Transverse colon (tissue), 4 donors: Measurements from ENCODE around the gene RAB3C.

Source experiments
- POLR2A ChIP-seq: fragments of 450-650 bp; IDR thresholded peaks from one replicate; pipeline ENCODE4 v1.6.1; 2016; ENCODE audit warnings: antibody characterized with exemption, mild to moderate bottlenecking, moderate library complexity
- POLR2AphosphoS5 ChIP-seq, 3 donors: sonication (generic); formaldehyde crosslinking; IDR thresholded peaks; one replicate each; pipeline ENCODE4 v1.6.1; 2016; ENCODE audit warnings: antibody characterized with exemption in 3 of 3
- TF ChIP-seq, protein P1 (sequence below), 5 experiments: fragments of 200-600 bp in 3 of 5; fragments of 450-650 bp in 2 of 5; sonication (generic) in 3 of 5; IDR thresholded peaks; 1 replicate in 2 of 5; 2 replicates in 3 of 5; pipeline ENCODE4 v1.5.1; 2016 to 2017; ENCODE audit warnings: antibody characterized with exemption in 5 of 5, inconsistent platforms in 3 of 5, mild to moderate bottlenecking in 2 of 5, moderate library complexity in 1 of 5

DNA sequence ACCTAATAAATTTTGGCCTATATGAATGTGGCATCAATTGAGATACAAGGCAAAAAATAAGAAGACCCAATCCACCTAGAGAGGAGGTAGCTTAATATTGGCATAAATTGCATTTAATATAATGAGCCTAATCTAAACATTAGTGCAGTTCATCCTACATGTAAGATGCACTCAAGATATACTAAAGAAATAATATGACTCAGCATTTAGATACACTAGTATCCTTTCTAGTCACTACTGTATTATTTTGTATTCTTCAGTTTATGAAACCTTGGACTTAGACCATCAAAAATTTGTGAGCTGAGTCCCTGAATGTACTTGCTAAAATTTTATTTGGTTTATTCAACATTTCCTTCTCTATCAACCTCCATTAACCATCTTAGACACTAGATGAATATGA, 104.7 kb downstream of the RAB3C start:
- TF ChIP-seq POLR2AphosphoS5 (IDR thresholded peaks at IDR 0.05): no peak
- no peak for TF ChIP-seq POLR2A
- TF ChIP-seq, protein P1, sequence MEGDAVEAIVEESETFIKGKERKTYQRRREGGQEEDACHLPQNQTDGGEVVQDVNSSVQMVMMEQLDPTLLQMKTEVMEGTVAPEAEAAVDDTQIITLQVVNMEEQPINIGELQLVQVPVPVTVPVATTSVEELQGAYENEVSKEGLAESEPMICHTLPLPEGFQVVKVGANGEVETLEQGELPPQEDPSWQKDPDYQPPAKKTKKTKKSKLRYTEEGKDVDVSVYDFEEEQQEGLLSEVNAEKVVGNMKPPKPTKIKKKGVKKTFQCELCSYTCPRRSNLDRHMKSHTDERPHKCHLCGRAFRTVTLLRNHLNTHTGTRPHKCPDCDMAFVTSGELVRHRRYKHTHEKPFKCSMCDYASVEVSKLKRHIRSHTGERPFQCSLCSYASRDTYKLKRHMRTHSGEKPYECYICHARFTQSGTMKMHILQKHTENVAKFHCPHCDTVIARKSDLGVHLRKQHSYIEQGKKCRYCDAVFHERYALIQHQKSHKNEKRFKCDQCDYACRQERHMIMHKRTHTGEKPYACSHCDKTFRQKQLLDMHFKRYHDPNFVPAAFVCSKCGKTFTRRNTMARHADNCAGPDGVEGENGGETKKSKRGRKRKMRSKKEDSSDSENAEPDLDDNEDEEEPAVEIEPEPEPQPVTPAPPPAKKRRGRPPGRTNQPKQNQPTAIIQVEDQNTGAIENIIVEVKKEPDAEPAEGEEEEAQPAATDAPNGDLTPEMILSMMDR (IDR thresholded peaks at IDR 0.05): no peak
